Activated naive CD4-positive, alpha-beta T cell treated with anti-CD3 and anti-CD28 coated beads for 36 hours (primary cell): ENCODE measurements around the gene OTOP2. TPM values are rescaled to one million over a fixed set of nuclear protein-coding genes. Genes with fewer than 3 reads are reported as not detected.
A peak's percentile ranks its signal among the peaks of the same experiment; 100 is the strongest.

Experiments used
- CTCF ChIA-PET: fragments of 350-600 bp; sonication (Branson Sonifier 250); formaldehyde crosslinking; loops from one replicate; lab custom pipeline; 2021; ENCODE audit warnings: antibody characterized with exemption; lab: Charles Lee
- DNase-seq: peaks from one replicate; pipeline ENCODE4 v3.0.0-alpha.2; 2020
- H3K27ac Mint-ChIP-seq: one replicate; pipeline ENCODE4 v1.8.0; 2021; ENCODE audit warnings: mild to moderate bottlenecking, mixed read lengths
- H3K27me3 Mint-ChIP-seq: one replicate; pipeline ENCODE4 v1.8.0; 2021; ENCODE audit warnings: low read depth, mixed read lengths
- H3K36me3 Mint-ChIP-seq: one replicate; pipeline ENCODE4 v1.8.0; 2021; ENCODE audit warnings: low read depth, mixed read lengths
- H3K4me1 Mint-ChIP-seq: one replicate; pipeline ENCODE4 v1.8.0; 2021; ENCODE audit warnings: low read depth, mixed read lengths
- H3K4me3 Mint-ChIP-seq: one replicate; pipeline ENCODE4 v1.8.0; 2021; ENCODE audit warnings: mild to moderate bottlenecking, moderate library complexity, mixed read lengths
- H3K9me3 Mint-ChIP-seq: one replicate; pipeline ENCODE4 v1.8.0; 2021; ENCODE audit warnings: mixed read lengths
- intact Hi-C: fragments of 100-400 bp; cut with micrococcal nuclease; formaldehyde crosslinking; loops from one replicate; pipeline ENCODE4 v1.15.1; 2023
- total RNA-seq, 2 experiments: library from RNA; stranded (reverse); gene quantifications; one replicate each; pipeline ENCODE4 v1.2.3, GENCODE V29; 2021

OTOP2 gene
- total RNA-seq, 2 experiments from 2014 or later, result not detected

DNA sequence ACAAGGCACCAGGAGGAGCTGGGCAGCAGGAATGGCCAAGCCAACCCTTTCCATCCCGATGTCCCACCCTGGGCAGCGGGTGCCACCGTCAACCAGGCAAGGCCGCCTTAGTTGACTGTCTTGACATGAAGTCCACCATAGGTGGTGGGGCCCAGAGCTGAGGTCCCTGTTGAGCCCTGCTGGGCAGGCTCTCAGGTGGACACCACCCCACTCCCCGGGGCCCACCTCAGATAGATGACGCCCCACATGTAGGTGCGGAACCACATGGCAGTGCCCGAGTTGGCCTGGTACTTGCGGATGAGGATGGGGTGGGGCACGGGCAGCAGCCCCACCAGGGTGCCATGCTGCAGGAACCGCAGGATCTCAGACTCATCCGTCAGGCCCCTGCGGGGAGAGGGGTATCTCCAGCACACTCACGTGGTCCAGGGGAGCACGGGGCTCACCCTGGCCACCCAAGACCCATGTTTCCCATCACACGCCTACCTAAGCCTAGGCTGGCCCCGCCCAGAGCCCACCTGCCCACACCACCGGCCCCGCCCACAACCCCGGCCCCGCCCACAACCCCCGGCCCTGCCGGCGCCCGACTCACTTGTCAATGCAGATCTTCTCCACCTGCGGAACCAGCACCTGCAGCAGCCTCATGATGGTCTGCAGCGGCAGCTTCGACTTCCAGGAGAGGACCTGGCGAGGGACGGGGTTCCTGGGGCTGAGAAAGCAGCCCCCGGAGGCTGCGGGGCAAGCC is 27.8 kb downstream of the OTOP2 start:
- Mint-ChIP-seq H3K27me3 (no peaks in the 10 kb centered on the region), H3K4me3 (no peak overlapping the region), H3K36me3 (no peaks in the 10 kb centered on the region), H3K4me1 (no peaks in the 10 kb centered on the region), H3K9me3 (no peaks in the 10 kb centered on the region), H3K27ac (no peak overlapping the region)
- no peak for DNase-seq
- CTCF ChIA-PET, result interaction anchor here (0.6 to 1.4 kb wide), 2 partner anchors 10 kb away, joined by 3 read pairs; no protein-coding TSS in a partner anchor
- intact Hi-C loops, result no loop called here

DNA sequence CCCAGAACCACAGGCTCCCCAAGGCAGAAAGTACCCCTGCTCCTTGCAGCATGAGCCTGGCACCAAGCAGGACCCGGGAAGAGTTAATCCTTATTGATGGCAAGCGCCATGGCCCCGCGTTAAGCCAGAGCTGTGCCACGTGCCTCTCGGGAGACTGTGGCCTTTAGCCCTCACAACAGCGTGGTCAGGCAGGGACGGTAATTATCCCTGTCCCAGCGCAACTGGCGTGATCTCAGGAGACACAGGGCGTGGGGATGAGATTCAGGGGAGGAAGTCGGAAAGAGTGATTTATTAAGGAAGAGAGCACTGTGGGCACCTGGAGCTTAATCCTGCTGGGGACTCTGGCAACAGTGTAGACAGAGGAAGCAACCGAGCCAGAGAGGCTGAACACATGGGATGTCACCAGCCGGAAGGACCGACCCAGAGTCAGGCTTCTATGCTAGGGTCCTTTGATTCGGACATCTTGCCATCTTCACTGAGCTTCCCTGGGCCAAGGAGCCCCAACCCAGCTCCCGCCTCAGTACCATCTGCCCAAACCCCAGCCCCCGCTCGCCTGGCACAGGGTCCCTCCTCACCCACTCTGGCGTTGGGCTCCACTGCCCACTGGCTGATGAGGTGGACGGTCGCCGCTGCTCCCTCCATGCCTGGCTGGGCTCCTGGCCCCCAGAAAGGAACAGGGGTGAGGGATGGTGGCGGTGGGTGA is 28.5 kb downstream of the OTOP2 start:
- CTCF ChIA-PET, result interaction anchor here (0.6 to 1.2 kb wide), 4 partner anchors 9 to 134 kb away, joined by 3 to 6 read pairs (median 3); no protein-coding TSS in a partner anchor
- Mint-ChIP-seq H3K4me3 (no peak overlapping the region), H3K27ac (no peak overlapping the region), H3K4me1 (no peaks in the 10 kb centered on the region), H3K36me3 (no peaks in the 10 kb centered on the region), H3K9me3 (no peaks in the 10 kb centered on the region), H3K27me3 (no peaks in the 10 kb centered on the region)
- intact Hi-C loops, result no loop called here
- DNase-seq, result no peak

GRCh38 chr17:74953134-74953687 is 29.1 kb downstream of the OTOP2 start:
- Mint-ChIP-seq H3K27ac (no peak overlapping the region), H3K27me3 (no peaks in the 10 kb centered on the region), H3K4me3 (no peak overlapping the region), H3K4me1 (no peaks in the 10 kb centered on the region), H3K36me3 (no peaks in the 10 kb centered on the region), H3K9me3 (no peaks in the 10 kb centered on the region)
- intact Hi-C loops, result no loop called here
- no peak for DNase-seq
- CTCF ChIA-PET, result interaction anchor here (1.2 kb wide), 1 partner anchor 58 kb away, joined by 3 read pairs; no protein-coding TSS in a partner anchor

GRCh38 chr17:74954115-74954514 is 30.0 kb downstream of the OTOP2 start:
- no peaks in the 10 kb centered on the region for H3K36me3 Mint-ChIP-seq
- H3K4me1 Mint-ChIP-seq, result no peaks in the 10 kb centered on the region
- H3K9me3 Mint-ChIP-seq, result no peaks in the 10 kb centered on the region
- CTCF ChIA-PET, result no interaction called here
- intact Hi-C loops, result no loop called here
- no peak overlapping the region for H3K27ac Mint-ChIP-seq
- no peak overlapping the region for H3K4me3 Mint-ChIP-seq
- no peak for DNase-seq
- no peaks in the 10 kb centered on the region for H3K27me3 Mint-ChIP-seq

DNA sequence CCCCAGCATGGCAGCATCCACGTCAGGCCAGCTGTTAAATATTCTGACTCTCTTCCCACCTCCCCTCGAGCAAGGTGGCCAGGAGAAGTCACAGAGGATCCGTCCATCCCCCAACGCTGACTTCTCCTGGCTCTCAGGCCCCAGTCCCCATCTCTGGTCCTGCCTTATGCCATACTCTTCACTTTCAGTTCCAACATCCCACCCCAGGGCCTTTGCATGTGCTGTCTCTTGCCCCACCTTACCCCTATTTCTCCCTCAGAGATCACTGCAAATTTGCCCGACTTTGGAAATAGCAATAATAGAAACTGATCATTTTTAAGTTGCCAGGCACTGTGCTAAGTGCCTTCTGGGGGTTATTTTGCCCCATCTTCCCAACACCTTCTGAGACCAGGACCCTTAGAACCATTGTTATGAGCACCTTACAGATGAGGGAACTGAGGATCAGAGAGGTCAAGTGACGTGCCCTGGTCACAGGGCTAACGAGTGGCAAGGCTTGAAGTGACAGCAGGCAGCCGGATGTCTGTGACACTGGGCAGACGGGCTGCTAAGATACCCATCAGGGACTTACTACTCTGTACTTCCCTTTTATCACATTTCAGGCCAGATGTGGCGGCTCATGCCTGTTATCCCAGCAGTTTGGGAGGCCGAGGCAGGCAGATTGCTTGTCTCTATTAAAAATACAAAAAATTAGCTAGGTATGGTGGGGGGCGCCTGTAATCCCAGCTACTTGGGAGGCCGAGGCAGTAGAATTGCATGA is 30.8 kb downstream of the OTOP2 start:
- intact Hi-C loops, result no loop called here

DNA sequence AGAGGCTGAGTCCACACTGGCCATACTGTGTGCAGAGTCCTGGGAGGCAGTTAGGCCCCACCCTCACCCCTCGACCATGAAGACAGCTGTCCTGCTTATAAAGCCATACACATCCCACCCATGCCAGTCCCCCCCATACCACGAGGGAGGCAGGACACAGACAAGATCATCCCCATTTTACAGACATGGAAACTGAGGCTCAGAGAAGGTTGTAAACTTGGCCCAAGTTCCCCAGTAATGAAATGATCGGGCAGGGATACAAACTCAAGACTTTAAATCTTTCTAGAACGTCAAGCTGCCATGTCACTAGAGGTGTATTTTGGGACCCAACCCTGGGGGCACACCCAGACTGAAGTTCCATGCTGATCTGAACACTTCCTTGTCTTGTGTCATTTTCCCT is 32.0 kb downstream of the OTOP2 start:
- peaks cover 4% of the 10 kb centered on the region for H3K4me1 Mint-ChIP-seq
- no peak overlapping the region for H3K27ac Mint-ChIP-seq
- intact Hi-C loops, result no loop called here

More for the DNA sequence above, 30.8 kb downstream of the OTOP2 start:
- no peaks in the 10 kb centered on the region for H3K9me3 Mint-ChIP-seq
- CTCF ChIA-PET, result no interaction called here
- DNase-seq, result no peak
- no peaks in the 10 kb centered on the region for H3K4me1 Mint-ChIP-seq
- no peak overlapping the region for H3K27ac Mint-ChIP-seq
- H3K36me3 Mint-ChIP-seq, result no peaks in the 10 kb centered on the region
- H3K4me3 Mint-ChIP-seq, result no peak overlapping the region
- H3K27me3 Mint-ChIP-seq, result no peaks in the 10 kb centered on the region

GRCh38 chr17:74957935-74958740 is 34.1 kb downstream of the OTOP2 start:
- DNase-seq, result peak; percentile 86
- intact Hi-C loops, result loop anchor here (1.0 kb wide), 1 partner anchor 214 kb away; no protein-coding TSS in a partner anchor
- CTCF ChIA-PET, result interaction anchor here (0.6 to 4.5 kb wide), 25 partner anchors 9 to 243 kb away, joined by 3 to 35 read pairs (median 4); partner anchors contain the start of genes FDXR, HID1, KCTD2 and MRPL58
- peaks cover 7% of the 10 kb centered on the region for H3K4me1 Mint-ChIP-seq
- H3K36me3 Mint-ChIP-seq, result no peaks in the 10 kb centered on the region
- H3K27me3 Mint-ChIP-seq, result no peaks in the 10 kb centered on the region
- H3K27ac Mint-ChIP-seq, result no peak overlapping the region
- no peak overlapping the region for H3K4me3 Mint-ChIP-seq
- no peaks in the 10 kb centered on the region for H3K9me3 Mint-ChIP-seq

More for the DNA sequence above, 32.0 kb downstream of the OTOP2 start:
- DNase-seq, result no peak
- no peaks in the 10 kb centered on the region for H3K9me3 Mint-ChIP-seq
- H3K36me3 Mint-ChIP-seq, result no peaks in the 10 kb centered on the region
- H3K27me3 Mint-ChIP-seq, result no peaks in the 10 kb centered on the region
- CTCF ChIA-PET, result interaction anchor here (0.5 to 4.5 kb wide), 5 partner anchors 32 to 182 kb away, joined by 3 to 35 read pairs (median 3); partner anchors contain the start of genes OTOP2 and USH1G
- H3K4me3 Mint-ChIP-seq, result no peak overlapping the region

GRCh38 chr17:74959826-74960515 is 35.9 kb downstream of the OTOP2 start:
- CTCF ChIA-PET, result interaction anchor here (0.9 to 4.6 kb wide), 38 partner anchors 12 to 246 kb away, joined by 3 to 68 read pairs (median 10); partner anchors contain the start of genes ATP5PD, CDR2L, FDXR and HID1
- Mint-ChIP-seq H3K27ac (no peak overlapping the region), H3K9me3 (no peaks in the 10 kb centered on the region), H3K36me3 (no peaks in the 10 kb centered on the region), H3K27me3 (no peaks in the 10 kb centered on the region), H3K4me1 (peaks cover 7% of the 10 kb centered on the region), H3K4me3 (no peak overlapping the region)
- intact Hi-C loops, result loop anchor here (1.0 to 5.0 kb wide), 7 partner anchors 37 to 169 kb away; partner anchors contain the start of genes ARMC7, ATP5PD, KCTD2 and MRPL58
- no peak for DNase-seq

DNA sequence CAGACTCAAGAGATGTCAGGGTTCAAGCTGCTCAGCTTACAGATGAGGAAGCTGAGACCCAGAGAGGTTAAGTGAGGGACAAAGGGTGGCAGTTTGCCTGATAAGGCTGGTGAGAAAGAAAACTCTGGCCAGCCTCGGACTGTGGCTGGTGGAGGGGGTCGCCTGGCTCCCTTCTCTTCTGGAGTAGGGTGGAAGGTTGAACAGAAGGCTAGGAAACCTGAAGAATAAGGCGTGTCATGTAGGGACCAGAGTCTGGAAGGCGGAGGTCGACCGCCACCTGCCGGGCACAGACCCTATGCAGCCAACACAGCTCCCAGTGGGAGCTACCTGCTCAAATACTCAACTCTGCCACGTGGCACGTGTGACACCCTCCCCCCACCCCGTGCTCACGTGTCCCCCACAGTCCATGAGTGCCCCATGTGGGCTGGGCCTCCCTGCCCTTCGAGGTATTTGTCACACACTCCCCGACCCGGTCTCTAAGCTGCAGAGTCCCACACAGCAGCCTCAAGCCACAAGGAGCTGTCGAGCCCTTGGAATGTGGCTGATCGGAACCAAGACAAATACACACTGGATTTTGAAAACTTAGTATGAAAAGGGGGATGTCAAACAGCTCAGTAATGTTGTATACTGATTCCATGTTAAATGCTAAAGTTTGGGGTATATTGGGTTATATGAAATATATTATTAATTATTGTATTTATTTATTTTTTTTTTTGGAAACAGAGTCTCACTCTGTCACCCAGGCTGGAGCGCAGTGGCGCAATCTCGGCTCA is 36.7 kb downstream of the OTOP2 start:
- Mint-ChIP-seq H3K27ac (no peak overlapping the region), H3K27me3 (no peaks in the 10 kb centered on the region), H3K36me3 (no peaks in the 10 kb centered on the region), H3K4me1 (peaks cover 7% of the 10 kb centered on the region), H3K4me3 (no peak overlapping the region), H3K9me3 (no peaks in the 10 kb centered on the region)
- intact Hi-C loops, result loop anchor here (1.0 to 5.0 kb wide), 11 partner anchors 37 to 241 kb away; partner anchors contain the start of genes ARMC7, ATP5PD, KCTD2 and MRPL58
- peak; percentile 79 for DNase-seq
- CTCF ChIA-PET, result interaction anchor here (0.6 to 4.6 kb wide), 53 partner anchors 8 to 245 kb away, joined by 3 to 68 read pairs (median 6); partner anchors contain the start of genes ATP5PD, CDR2L, FDXR and HID1
